Stimulated activated CD4-positive, alpha-beta T cell treated with anti-CD3 and anti-CD28 coated beads, TNF-alpha, amount 100 ng/mL, for 24 hours (primary cell): Measurements from ENCODE around the gene RNF182.
"Not testable (repeated sequence)": the region's sequence is repeated elsewhere in the genome, so short reads cannot be mapped to it uniquely, and the experiment has no call there.

Source experiments
- DNase-seq, 3 experiments: peaks; one replicate each; pipeline ENCODE4 v3.0.0-alpha.2; 2020; ENCODE audit warnings: low read depth in 3 of 3

RNF182 gene

DNA sequence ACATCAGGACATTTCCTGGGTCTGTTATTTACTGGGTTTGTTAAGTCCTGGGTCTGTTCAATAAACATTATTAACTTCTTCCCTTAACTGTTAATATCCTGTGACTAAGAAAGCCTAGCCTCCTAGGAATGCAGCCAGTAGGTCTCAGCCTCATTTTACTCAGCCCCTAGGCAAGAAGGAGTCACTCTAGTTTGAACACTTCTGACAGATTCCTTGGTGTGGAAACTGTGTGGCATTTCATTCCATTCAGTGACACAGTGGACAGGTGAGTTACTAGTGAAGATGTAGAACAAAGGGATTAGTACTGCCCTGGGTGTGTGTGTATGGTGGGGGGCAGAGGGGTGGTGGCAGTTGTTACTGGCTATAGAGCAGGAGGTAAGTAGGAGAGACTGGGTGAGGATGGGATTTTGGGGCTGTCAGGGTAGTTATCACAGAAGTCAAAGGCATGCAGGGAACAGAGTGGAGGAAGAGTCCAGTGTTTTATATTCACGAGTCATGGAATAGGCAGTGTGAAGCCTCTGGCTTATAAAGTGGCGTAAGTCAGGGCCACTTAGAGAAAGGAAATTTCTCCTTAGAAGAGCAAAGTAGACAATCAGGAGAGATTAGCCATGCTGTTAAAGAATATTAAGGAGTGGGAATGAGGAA, 28.4 kb downstream of the RNF182 start:
- no peak for DNase-seq

DNA sequence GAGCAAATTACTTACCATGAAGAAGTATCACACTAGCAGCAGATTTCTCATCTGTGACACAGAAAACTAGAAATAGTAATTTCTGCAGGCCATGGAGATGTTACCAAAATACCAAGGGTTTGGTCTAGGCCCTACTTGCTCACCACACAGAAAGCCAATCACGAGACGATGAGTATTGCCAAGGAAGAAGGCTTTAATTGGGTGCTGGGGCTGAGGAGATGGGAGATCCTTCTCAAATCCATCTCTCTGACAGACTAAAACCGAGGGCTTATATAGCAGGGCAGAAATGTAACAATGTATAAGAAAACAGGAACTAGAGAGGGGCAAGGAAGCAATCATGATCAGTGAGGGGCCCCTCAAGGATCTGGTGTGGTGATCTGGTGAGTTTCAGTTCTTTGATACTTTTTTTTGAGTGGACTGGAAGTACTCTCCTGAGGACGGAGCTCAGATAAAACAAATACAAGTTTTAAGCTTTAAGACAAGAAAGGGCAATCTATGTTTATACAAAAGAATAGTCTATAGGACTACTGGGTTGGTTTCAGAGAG, 40.9 kb downstream of the RNF182 start:
- no peak for DNase-seq

DNA sequence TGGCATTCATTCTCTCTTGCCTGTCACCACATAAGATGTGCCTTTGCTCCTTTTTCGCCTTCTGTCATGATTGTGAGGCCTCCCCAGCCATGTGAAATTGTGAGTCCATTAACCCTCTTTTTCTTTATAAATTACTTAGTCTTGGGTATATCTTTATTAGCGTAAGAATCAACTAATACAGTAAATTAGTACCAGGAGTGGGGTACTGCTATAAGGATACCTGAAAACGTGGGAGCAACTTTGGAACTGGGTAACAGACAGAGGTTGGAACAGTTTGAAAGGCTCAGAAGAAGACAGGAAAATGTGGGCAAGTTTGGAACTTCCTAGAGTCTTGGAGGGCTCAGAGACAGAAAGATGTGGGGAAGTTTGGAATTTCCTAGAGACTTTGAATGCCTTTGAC, 46.6 kb downstream of the RNF182 start:
- no peak for DNase-seq

DNA sequence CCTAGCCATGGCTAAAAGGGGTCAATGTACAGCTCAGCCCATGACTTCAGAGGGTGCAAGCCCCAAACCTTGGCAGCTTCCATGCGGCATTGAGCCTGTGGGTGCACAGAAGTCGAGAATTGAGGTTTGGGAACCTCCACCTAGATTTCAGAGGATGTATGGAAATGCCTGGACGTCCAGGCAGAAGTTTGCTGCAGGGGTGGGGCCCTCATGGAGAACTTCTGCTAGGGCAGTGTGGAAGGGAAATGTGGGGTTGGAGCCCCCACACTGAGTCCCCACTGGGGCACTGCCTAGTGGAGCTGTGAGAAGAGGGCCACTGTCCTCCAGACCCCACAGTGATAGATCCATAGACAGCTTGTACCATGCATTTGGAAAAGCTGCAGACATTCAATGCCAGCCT, 47.9 kb downstream of the RNF182 start:
- not testable (repeated sequence) for DNase-seq

DNA sequence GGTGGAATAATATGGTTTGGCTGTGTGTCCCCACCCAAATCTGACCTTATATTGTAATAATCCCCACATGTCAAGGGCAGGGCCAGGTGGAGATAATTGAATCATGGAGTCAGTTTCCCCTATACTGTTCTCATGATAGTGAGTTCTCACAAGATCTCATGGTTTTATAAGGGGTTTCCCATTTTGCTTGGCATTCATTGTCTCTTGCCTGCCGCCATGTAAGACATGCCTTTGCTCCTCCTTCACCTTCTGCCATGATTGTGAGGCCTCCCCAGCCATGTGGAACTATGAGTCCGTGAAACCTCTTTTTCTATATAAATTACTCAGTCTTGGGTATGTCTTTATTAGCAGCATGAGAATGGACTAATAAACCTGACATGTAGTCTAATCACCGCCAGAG, 48.7 kb downstream of the RNF182 start:
- DNase-seq: not testable (repeated sequence)

DNA sequence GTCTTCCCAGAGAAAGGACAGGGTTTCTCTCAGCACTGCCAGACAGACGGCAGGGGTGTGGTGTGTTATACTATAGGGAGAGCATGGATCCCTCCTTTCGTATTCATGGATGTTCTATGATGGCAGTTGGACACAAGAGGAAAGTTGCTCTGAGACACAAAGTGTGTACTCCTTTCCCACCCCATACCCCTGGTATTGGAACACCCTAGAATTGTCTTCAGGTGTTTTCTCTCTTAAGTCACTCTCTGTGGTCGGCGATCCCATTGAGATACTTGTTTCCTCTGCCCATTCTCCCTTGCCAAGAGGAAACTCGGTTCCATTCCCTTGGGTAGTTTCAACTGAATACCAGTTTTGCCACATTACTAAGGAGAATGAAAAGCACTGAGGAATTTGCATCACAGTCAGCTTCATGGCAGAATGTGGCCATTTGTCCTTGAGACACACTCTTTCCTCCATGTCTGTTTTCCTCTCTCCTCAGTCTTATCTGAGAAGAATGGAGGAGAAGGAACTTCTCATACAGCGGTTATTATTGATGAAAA, 53.4 kb downstream of the RNF182 start:
- DNase-seq: no peak

DNA sequence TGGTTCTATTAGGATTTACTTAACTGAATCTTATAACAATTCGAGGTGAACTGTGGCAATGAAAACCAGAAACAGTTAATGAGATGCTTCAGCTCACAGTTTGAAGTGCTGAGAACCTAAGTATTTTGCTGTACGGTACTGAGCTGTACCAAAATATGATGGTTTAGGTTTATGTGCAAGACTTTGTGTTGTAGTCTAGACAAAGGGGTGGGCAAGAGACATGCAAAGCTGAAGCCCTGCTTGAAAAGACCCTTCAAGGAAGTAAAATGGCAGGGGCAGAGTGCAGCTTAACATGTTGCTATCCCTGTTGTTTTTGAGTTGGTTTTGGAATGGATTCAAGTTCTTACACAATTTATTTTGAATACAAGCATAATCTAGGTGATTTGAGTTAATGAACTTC, 54.0 kb downstream of the RNF182 start:
- DNase-seq: no peak

DNA sequence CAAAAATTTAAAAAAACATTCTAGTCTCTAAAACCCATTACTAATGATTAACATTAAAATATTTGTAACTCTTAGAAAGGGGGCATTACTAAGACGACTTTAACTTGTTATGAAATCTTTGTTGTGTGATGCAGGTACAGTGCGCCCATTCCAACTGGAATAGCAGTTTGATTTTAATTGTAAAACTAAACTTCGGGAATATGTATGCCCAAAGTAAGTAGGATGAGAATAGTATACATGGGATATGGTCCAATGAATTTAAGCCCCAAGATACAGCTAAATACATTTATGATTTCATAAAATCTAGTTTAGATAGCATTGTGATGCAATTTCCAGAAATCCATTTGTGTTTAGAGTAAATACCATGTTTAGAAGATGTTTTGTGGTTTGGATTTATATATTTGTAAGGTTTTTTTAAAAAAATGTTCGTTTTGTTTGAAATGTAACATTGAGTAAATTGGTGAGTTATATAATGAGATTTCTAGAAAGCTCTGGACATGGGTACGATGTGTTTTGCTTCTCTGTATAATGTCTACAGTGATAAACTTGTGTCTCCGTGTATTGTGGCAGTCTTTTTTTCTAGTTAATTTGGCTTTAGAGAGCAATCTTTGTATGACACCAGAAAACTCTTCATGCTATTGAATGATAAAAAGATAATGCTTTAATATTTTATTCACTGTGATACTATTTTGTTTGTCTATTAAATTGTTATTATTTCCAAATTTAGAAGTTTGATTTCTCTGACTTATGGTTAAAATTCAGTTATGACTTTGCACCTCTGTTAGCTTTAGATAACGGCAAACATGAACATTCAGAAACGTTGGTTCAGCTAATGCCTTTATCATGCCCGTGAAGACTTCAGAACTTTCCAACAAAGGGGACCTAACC, 54.8 kb downstream of the RNF182 start:
- no peak for DNase-seq

DNA sequence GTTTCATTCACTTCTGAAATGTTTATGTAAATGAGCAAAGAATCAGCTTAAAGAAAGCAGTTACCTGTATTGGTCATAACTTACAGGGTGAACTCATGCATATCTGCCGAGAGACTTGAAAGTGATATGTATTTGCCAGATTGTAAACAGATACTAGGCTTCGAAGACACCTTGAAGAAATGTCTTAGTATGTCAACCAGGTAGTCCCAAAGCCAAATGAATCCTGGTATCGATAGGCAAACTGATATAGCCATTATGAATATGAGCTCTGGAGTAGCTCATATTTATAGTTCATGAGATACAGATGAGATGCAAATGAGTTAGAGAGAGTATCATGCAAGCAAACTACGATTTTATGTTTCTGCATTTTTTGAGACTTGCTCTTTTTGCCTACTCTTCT, 55.8 kb downstream of the RNF182 start:
- no peak for DNase-seq

DNA sequence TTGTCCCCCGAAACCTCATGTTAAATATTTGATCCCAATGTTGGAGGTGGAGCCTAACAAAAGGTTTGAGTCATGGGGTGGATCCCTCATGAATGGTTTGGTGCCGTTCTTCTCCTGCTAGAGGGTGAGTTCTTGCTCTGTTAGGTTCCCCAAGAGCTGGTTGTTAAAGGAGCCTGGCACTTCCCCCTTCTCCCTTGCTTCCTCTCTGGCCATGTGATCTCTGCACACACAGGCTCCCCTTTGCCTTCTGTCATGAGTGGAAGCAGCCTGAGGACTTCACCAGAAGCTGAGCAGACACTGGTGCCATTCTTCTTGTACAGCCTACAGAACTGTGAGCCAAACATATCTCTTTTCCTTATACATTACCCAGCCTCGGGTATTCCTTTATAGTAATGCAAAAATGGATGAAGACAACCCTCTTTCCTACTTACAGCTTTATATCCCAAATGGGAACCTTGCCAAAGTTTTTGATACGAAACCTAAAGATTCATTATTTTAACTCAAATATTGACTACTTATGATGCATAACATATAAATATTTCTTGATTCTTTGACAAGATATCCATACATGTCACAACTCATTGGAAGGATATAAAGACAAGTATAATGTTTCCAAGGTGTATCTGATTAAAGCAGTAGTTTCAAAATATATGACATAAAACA, 61.0 kb downstream of the RNF182 start:
- no peak for DNase-seq

DNA sequence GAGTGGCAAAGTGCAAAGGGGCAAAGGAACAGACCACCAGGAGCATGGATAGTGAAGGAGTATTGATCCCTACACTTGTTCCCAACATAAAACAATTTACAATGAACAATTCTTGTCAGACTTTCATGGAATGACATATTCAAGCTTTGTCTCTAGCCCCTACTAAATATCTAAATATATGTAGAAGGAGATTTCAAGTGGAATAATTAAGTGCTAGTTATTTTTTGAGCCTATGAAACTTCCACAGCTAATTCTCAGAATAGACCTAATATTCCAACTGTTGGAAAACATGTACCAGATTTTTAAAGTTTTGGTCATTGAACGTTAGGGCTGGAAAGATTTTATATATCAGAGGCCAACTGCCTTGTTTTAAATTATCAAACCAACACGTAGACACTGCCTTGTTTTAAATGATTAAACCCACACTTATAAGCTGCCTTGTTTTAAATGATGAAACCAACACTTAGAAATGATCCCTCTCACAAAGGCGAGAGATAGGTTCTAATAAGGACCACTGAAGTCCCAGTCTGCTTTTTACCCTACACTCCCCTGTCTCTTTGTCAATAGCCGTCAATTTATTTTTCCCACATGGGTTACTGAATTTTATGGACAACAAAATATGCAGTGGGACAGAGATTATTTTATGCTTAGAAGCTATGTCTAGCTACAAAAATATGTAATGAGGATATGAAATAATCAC, 62.1 kb downstream of the RNF182 start:
- DNase-seq: no peak

DNA sequence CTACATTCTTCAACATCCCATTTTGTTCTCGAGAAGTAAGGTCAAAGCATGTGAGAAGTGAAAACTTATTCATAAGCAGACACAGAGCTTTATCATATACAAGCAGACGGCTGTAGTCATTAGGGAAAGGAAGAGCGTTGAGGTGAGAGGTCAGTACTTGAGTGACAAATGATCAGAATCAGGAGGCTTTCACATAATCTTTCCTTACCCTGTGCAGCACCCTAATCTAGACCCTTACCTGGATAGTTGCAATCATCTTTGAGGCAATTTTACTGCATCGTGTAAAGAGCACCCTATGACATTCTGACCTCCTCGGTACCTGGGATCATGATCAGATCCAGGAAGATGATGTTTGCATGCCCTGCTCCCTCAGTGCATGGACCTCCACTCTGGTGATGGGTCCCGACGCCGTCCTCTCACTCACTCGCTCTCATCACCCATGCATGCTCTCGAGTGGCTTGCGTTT, 62.7 kb downstream of the RNF182 start:
- no peak for DNase-seq

DNA sequence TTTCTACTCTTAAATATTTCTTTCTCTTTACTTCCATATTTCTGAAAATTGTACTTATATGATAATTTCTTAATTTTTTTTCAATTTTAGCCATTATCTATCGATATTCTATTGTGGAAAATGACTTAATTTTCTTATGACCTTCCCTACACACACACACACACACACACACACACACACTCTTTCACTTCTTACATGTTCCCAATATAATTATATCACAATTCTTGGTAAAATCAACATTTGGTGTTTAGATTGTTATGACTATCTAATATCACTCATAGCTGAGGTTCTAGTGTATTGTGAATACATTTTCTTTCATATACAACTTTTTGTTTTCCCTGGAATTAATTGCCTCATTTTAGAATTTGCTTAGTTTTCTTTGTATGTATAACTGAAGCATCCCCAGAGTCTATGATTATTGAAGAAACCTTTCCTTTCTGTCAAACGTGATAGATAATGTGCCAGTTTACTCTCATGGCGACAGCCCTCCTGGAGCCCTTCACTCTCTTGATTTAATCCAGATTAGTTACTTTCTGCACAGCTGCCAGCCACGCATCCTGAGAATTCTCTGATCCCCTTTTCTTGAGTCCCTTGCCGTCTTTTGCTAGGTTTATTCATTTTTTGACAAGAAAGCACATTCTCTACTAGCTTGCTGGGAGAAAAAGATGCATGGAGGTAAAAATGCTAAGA, 63.4 kb downstream of the RNF182 start:
- no peak for DNase-seq

DNA sequence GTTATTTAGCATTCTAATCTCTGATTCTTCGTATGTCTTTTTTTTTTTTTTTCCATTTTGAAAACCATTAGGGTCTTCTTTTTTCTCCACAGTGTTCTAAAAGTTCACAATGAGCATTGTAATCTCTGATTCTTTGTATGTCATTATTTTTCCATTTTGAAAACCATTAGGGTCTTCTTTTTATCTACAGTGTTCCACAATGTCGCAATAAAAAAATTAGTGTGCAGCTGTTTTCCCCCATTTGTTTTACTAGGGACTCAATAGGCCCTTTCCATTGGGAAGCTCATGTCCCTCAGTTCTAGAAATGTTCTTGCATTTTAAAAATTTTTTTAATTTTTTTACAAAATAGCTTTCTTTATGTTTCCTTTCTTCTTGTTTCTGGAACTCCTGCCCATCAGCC, 64.2 kb downstream of the RNF182 start:
- DNase-seq: no peak

DNA sequence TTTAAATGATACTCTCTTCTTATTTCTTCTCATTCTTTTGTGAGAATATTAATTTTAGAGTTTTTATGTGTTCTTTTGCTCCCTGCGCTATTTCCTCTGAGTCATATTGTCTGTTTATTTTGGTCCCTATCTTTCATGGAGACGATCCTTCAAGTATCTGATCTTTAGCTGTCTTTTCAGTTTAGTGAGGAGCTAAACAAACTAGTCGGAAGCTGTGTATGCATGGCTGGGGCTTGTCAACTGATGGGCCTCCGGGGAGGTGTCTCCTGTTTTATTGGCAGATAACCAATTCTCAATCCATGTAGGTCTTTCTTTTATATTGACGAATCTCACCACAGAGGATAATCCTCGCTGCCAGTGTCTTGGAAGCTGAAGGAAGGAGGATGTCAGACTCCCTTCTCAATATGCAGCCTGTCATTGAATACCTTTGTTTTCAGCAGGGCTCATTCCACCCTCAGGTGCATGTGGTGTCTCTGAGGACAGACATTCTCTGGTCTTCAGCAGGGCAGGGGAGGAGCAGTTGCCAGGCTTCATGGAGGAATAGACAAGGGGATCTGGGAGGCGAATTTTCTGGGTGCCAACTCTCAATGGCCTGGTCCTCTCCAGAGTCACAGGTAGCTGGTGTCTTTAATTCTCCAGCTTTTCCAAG, 64.9 kb downstream of the RNF182 start:
- DNase-seq: no peak

DNA sequence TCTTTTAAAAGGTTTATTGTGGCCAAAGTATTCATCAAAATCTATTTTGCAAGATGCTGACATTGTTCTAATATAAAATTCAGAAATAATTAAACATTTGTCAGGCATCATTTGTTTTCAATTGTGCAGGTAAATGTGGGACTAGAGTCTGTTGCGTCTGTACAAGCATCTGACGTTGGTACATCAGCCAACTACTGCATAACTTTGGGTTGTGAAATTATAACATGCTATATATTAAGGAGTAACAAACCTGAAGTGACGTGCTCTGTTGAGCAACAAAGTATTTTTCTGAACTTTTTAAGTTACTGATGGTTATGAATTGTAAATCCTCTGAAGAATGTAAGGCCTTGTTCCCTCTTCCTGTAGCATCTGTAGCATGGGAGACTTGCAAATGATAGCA, 66.0 kb downstream of the RNF182 start:
- no peak for DNase-seq

DNA sequence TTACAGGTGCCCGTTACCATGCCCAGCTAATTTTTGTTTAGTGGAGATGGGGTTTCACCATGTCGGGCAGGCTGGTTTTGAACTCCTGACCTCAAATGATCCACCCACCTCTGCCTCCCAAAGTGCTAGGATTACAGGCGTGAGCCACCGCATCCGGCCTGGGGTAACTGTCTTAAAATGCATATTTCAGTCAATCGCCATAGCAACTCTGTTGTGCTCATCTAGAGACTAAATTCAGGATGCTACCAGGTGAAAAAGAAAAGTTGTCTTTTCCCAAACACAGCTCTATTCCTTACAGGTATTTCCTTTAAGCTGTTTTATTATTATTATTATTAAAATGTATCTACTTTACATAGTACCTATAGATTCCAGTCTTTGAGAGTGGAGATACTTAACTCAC, 66.6 kb downstream of the RNF182 start:
- no peak for DNase-seq

DNA sequence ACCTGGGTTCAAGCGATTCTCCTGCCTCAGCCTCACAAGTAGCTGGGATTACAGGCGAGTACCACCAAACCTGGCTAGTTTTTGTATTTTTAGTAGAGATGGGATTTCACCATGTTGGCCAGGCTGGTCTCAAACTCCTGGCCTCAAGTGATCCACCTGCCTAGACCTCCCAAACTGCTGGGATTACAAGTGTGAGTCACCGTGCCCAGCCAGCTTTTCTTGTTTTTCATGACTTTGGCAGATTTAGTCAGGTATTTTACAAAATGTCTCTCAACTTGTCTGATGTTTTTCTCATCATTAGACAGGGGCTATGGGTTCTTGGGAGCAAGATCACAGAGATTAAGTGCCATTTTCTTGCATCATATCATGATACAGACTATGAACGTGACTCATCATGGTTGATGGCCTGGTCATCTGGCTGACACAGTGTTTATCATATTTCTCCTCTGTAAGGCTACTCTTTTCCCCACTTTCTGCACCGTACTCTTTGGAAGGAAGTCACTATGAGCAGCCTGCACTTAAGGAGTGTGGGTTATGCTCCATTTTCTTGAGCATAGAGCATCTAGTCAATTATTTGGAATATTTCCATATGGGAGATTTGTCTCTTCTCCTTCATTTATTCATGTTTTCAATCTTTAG, 67.8 kb downstream of the RNF182 start:
- no peak for DNase-seq

DNA sequence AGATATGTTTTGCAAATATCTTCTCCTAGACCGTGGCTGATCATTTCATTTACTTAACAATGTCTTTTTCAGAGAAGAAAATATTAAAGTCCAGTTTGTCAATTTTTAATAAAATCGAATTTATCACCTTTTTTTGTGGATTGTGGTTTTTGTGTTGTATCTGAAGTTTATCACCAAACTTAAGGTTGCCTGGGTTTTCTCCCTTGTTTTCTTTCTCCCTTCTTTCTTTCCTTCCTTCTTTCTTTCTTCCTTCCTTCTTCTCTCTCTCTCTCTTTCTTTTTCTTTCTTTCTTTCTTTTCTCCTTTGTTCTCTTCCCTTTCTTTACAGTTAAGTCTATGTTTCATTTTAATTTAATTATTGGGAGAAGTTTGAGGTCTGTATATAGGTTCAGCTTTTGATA, 68.7 kb downstream of the RNF182 start:
- no peak for DNase-seq

DNA sequence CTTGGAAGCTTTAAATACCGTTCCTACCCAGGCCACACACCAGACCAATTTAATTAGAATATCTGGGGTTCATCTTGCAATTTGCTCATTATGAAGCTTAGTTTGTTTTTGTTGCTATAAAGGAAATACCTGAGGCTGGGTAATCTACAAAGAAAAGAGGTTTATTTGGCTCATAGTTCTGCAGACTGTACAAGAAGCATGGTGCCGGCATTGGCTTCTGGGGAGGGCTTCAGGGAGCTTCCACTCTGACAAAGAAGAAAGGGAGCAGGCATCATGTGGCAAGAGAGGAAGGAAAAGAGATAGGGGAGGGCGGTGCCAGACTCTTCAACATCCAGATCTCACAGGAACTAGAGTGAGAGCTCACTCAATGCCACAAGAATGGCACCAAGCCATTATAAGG, 73.6 kb downstream of the RNF182 start:
- DNase-seq: no peak
